Measurements from ENCODE around the gene NUDT1.

GRCh38 chr7:2202361-2202761, 39.7 kb upstream of the NUDT1 start:
- no peak for TF ChIP-seq CTCF (IDR thresholded peaks at IDR 0.05)
- no peak for TF ChIP-seq POLR2A (IDR thresholded peaks at IDR 0.05)
- TF ChIP-seq POLR2AphosphoS5 (IDR thresholded peaks at IDR 0.05): no peak

All from upper lobe of left lung (tissue), 4 donors.